ENCODE results near the gene PEX7. TPM values are rescaled to one million over a fixed set of nuclear protein-coding genes. Genes with fewer than 3 reads are reported as not detected.
"Not testable (repeated sequence)": the region's sequence is repeated elsewhere in the genome, so short reads cannot be mapped to it uniquely, and the experiment has no call there.

PEX7 gene
- total RNA-seq, 1 experiment from 2014 or later: 8.1 TPM

- H3K9me3 ChIP-seq (ENCODE audit: control insufficient read depth in 1 of 2, insufficient read depth in 1 of 2, low read depth in 1 of 2, low read length in 2 of 2); H3K9ac ChIP-seq (ENCODE audit: low read length); POLR2A ChIA-PET; H3K27me3 ChIP-seq (ENCODE audit: insufficient read depth, low read length); BruUV-seq (replicated peaks); H3K79me2 ChIP-seq (ENCODE audit: insufficient read depth, low read length); H3K4me2 ChIP-seq (ENCODE audit: low read length); H3K4me1 ChIP-seq (ENCODE audit: control insufficient read depth in 1 of 2, insufficient read depth in 2 of 2, low read length in 2 of 2); H4K20me1 ChIP-seq (ENCODE audit: insufficient read depth); DNase-seq (ENCODE audit: low read depth, low spot score); H2AFZ ChIP-seq (ENCODE audit: low read depth, low read length, poor library complexity, severe bottlenecking); RAD21 ChIA-PET (ENCODE audit: low non-redundant PET in 1 of 2, low total read pairs in 2 of 2, uncharacterized antibody in 2 of 2, unreplicated experiment in 2 of 2); ATAC-seq; CTCF ChIA-PET; H3K27ac ChIP-seq (ENCODE audit: low read depth, low read length); H3K4me3 ChIP-seq (replicated peaks in 1 of 2; ENCODE audit: low read depth in 1 of 2, low read length in 2 of 2); H3K36me3 ChIP-seq (ENCODE audit: control insufficient read depth in 1 of 2, insufficient read depth in 2 of 2, low read length in 2 of 2); H3K9me2 ChIP-seq (ENCODE audit: insufficient read depth): not testable (repeated sequence)
- intact Hi-C loops (cut with micrococcal nuclease): loop anchor here (10.0 kb wide), 1 partner anchor 165 kb away; no protein-coding TSS in a partner anchor
Measured at GRCh38 chr6:136849979-136850563, 27.7 kb downstream of the PEX7 start.

GRCh38 chr6:136859430-136859829 is 37.0 kb downstream of the PEX7 start:
- H3K4me2 ChIP-seq (ENCODE audit: low read length): no peak overlapping the region
- H3K9ac ChIP-seq (ENCODE audit: low read length): no peak overlapping the region
- no peak for DNase-seq (ENCODE audit: low read depth, low spot score)
- H2AFZ ChIP-seq (ENCODE audit: low read depth, low read length, poor library complexity, severe bottlenecking): no peak overlapping the region
- no peak overlapping the region for H3K4me3 ChIP-seq (replicated peaks in 1 of 2; ENCODE audit: low read depth in 1 of 2, low read length in 2 of 2)
- H3K27me3 ChIP-seq (ENCODE audit: insufficient read depth, low read length): no peaks in the 10 kb centered on the region
- H3K9me3 ChIP-seq (ENCODE audit: control insufficient read depth in 1 of 2, insufficient read depth in 1 of 2, low read depth in 1 of 2, low read length in 2 of 2): no peaks in the 10 kb centered on the region
- no TSS peak for BruUV-seq (replicated peaks)
- H4K20me1 ChIP-seq (ENCODE audit: insufficient read depth): no peaks in the 10 kb centered on the region
- ChIA-PET CTCF (no interaction called here), RAD21 (ENCODE audit: low non-redundant PET in 1 of 2, low total read pairs in 2 of 2, uncharacterized antibody in 2 of 2, unreplicated experiment in 2 of 2) (no interaction called here), POLR2A (no interaction called here)
- H3K36me3 ChIP-seq (ENCODE audit: control insufficient read depth in 1 of 2, insufficient read depth in 2 of 2, low read length in 2 of 2): no peaks in the 10 kb centered on the region
- no peak for TF ChIP-seq ZFX (IDR thresholded peaks at IDR 0.05)
- TF ChIP-seq, protein P1, sequence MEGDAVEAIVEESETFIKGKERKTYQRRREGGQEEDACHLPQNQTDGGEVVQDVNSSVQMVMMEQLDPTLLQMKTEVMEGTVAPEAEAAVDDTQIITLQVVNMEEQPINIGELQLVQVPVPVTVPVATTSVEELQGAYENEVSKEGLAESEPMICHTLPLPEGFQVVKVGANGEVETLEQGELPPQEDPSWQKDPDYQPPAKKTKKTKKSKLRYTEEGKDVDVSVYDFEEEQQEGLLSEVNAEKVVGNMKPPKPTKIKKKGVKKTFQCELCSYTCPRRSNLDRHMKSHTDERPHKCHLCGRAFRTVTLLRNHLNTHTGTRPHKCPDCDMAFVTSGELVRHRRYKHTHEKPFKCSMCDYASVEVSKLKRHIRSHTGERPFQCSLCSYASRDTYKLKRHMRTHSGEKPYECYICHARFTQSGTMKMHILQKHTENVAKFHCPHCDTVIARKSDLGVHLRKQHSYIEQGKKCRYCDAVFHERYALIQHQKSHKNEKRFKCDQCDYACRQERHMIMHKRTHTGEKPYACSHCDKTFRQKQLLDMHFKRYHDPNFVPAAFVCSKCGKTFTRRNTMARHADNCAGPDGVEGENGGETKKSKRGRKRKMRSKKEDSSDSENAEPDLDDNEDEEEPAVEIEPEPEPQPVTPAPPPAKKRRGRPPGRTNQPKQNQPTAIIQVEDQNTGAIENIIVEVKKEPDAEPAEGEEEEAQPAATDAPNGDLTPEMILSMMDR (IDR thresholded peaks at IDR 0.05 in 2 of 3, conservative IDR thresholded peaks at IDR 0.05 in 1 of 3; ENCODE audit: borderline replicate concordance in 1 of 3, insufficient read depth in 1 of 3, low read depth in 2 of 3, low read length in 2 of 3): no peak
- no peak for TF ChIP-seq SP1 (IDR thresholded peaks at IDR 0.05; ENCODE audit: low read depth)
- TF ChIP-seq POLR2A (IDR thresholded peaks at IDR 0.05; ENCODE audit: borderline replicate concordance, extremely low read depth, insufficient read depth, insufficient read length): no peak
- no peak for TF ChIP-seq RAD21 (IDR thresholded peaks at IDR 0.05; ENCODE audit: low read depth)
- no peak for TF ChIP-seq EGR1 (IDR thresholded peaks at IDR 0.05; ENCODE audit: low read depth)
- no peak for TF ChIP-seq ATF3 (IDR thresholded peaks at IDR 0.05)
- TF ChIP-seq ELF1 (IDR thresholded peaks at IDR 0.05; ENCODE audit: borderline replicate concordance, low read depth): no peak
- TF ChIP-seq SRF (IDR thresholded peaks at IDR 0.05; ENCODE audit: low read depth): no peak
- no peak for TF ChIP-seq FOSL1 (IDR thresholded peaks at IDR 0.05; ENCODE audit: low read depth)
- TF ChIP-seq ZNF274 (IDR thresholded peaks at IDR 0.05; ENCODE audit: low read depth, low read length): no peak
- H3K27ac ChIP-seq (ENCODE audit: low read depth, low read length): no peak overlapping the region
- intact Hi-C loops (cut with micrococcal nuclease): no loop called here
- ATAC-seq: no peak
- no peaks in the 10 kb centered on the region for H3K9me2 ChIP-seq (ENCODE audit: insufficient read depth)
- no peaks in the 10 kb centered on the region for H3K4me1 ChIP-seq (ENCODE audit: control insufficient read depth in 1 of 2, insufficient read depth in 2 of 2, low read length in 2 of 2)
- peaks cover 5% of the 10 kb centered on the region; the same call in 1 of the 2 replicates for H3K79me2 ChIP-seq (ENCODE audit: insufficient read depth, low read length)

Data from HCT116 (cell line).